Endometrium (tissue), 2 donors: ENCODE results near the gene EFCAB14.
A peak's percentile ranks its signal among the peaks of the same experiment; 100 is the strongest.
"Not testable (repeated sequence)": the region's sequence is repeated elsewhere in the genome, so short reads cannot be mapped to it uniquely, and the experiment has no call there.

Source experiments
- FAIRE-seq: peaks from 2 replicates; lab custom pipeline; 2012; peaks lifted over from hg19 to GRCh38; lab: Jason Lieb, UNC
- donor health status: control.
- donor health status: control.

EFCAB14 gene

GRCh38 chr1:46718727-46719622, at the start of gene EFCAB14:
TSS of gene EFCAB14 (minus strand) at chr1:46719114. CDS start at chr1:46718087, 1,027 bp downstream.
- FAIRE-seq, result peak; percentile 18

- no peak for FAIRE-seq
These were observed 49.5 kb upstream of the EFCAB14 start for GRCh38 chr1:46768445-46768844.

- FAIRE-seq, result no peak
These were observed 48.9 kb upstream of the EFCAB14 start for GRCh38 chr1:46767649-46768282.

- FAIRE-seq, result no peak
These were observed 45.5 kb upstream of the EFCAB14 start for GRCh38 chr1:46764402-46764801.

- FAIRE-seq, result no peak
These were observed 42.8 kb upstream of the EFCAB14 start for GRCh38 chr1:46761740-46762139.

- no peak for FAIRE-seq
These were observed 41.7 kb upstream of the EFCAB14 start for GRCh38 chr1:46760558-46761166.

GRCh38 chr1:46757956-46758528, 39.1 kb upstream of the EFCAB14 start:
- no peak for FAIRE-seq

- peak; percentile 76 for FAIRE-seq
These were observed 38.5 kb upstream of the EFCAB14 start for GRCh38 chr1:46757247-46757955.

- FAIRE-seq, result no peak
These were observed 36.2 kb upstream of the EFCAB14 start for GRCh38 chr1:46755121-46755520.

- FAIRE-seq, result not testable (repeated sequence)
These were observed 35.8 kb upstream of the EFCAB14 start for GRCh38 chr1:46754707-46755106.

- FAIRE-seq, result no peak
These were observed 35.1 kb upstream of the EFCAB14 start for GRCh38 chr1:46753985-46754384.

GRCh38 chr1:46749921-46750404, 31.0 kb upstream of the EFCAB14 start:
- FAIRE-seq, result no peak

GRCh38 chr1:46749404-46749803, 30.5 kb upstream of the EFCAB14 start:
- FAIRE-seq, result no peak

- no peak for FAIRE-seq
These were observed 28.9 kb upstream of the EFCAB14 start for GRCh38 chr1:46747683-46748288.

GRCh38 chr1:46742069-46742468, 23.2 kb upstream of the EFCAB14 start:
- FAIRE-seq, result no peak

GRCh38 chr1:46735708-46736324, 16.9 kb upstream of the EFCAB14 start:
- FAIRE-seq, result no peak

GRCh38 chr1:46728327-46728873, 9.5 kb upstream of the EFCAB14 start:
- FAIRE-seq, result not testable (repeated sequence)

GRCh38 chr1:46725736-46726108, 6.8 kb upstream of the EFCAB14 start:
- no peak for FAIRE-seq

GRCh38 chr1:46724991-46725735, 6.2 kb upstream of the EFCAB14 start:
- FAIRE-seq, result no peak

GRCh38 chr1:46723901-46724300, 5.0 kb upstream of the EFCAB14 start:
- FAIRE-seq, result no peak
